Stimulated activated naive B cell treated with anti-CD40 and anti-IgM and Interleukin-4, amounts not matched to agents 10 μg/mL and 1 μg/mL and 100 μg/mL, for 72 hours (primary cell): ENCODE results near the gene ZNF26.
A peak's percentile ranks its signal among the peaks of the same experiment; 100 is the strongest.
"Not testable (repeated sequence)": the region's sequence is repeated elsewhere in the genome, so short reads cannot be mapped to it uniquely, and the experiment has no call there.

Experiments
- ATAC-seq, 2 donors: fragments of 150-1000 bp; cut with Tn5 transposase; replicated peaks; 2 replicates each; pipeline ENCODE4 v1.10.0; 2021; ENCODE audit warnings: moderate library complexity in 1 of 2
- DNase-seq: peaks from one replicate; pipeline ENCODE4 v3.0.0; 2021
- H3K27ac Mint-ChIP-seq: one replicate; pipeline ENCODE4 v1.8.0; 2022; ENCODE audit warnings: mild to moderate bottlenecking, mixed read lengths
- H3K27me3 Mint-ChIP-seq, 2 donors: one replicate each; pipeline ENCODE4 v1.8.0; 2022; ENCODE audit warnings: mixed read lengths in 2 of 2
- H3K36me3 Mint-ChIP-seq, 2 donors: one replicate each; pipeline ENCODE4 v1.8.0; 2022; ENCODE audit warnings: mixed read lengths in 2 of 2, mild to moderate bottlenecking in 1 of 2
- H3K4me1 Mint-ChIP-seq, 2 donors: one replicate each; pipeline ENCODE4 v1.8.0; 2022; ENCODE audit warnings: mixed read lengths in 2 of 2, mild to moderate bottlenecking in 1 of 2
- H3K4me3 Mint-ChIP-seq, 2 donors: one replicate each; pipeline ENCODE4 v1.8.0; 2022; ENCODE audit warnings: mild to moderate bottlenecking in 2 of 2, mixed read lengths in 2 of 2, moderate library complexity in 1 of 2
- H3K9me3 Mint-ChIP-seq, 2 donors: one replicate each; pipeline ENCODE4 v1.8.0; 2022; ENCODE audit warnings: mixed read lengths in 2 of 2, mild to moderate bottlenecking in 1 of 2

ZNF26 gene

GRCh38 chr12:132951649-132952048 is 34.5 kb upstream of the ZNF26 start:
- ATAC-seq (no peak), DNase-seq (no peak)
- Mint-ChIP-seq H3K4me3 (no peak overlapping the region), H3K36me3 (peaks cover 31 to 43% of the 10 kb centered on the region in 2 donors), H3K4me1 (peaks cover 20 to 22% of the 10 kb centered on the region in 2 donors), H3K9me3 (peaks cover 10 to 12% of the 10 kb centered on the region in 2 donors), H3K27ac (no peak overlapping the region), H3K27me3 (no peaks in the 10 kb centered on the region)

GRCh38 chr12:132952371-132953162 is 33.6 kb upstream of the ZNF26 start:
- no peak overlapping the region for H3K4me3 Mint-ChIP-seq
- H3K36me3 Mint-ChIP-seq, result peaks cover 29 to 43% of the 10 kb centered on the region in 2 donors
- no peak overlapping the region for H3K27ac Mint-ChIP-seq
- H3K27me3 Mint-ChIP-seq, result no peaks in the 10 kb centered on the region
- ATAC-seq, result no peak
- H3K4me1 Mint-ChIP-seq, result peaks cover 21 to 25% of the 10 kb centered on the region in 2 donors
- no peak for DNase-seq
- peaks cover 10 to 12% of the 10 kb centered on the region in 2 donors for H3K9me3 Mint-ChIP-seq

DNA sequence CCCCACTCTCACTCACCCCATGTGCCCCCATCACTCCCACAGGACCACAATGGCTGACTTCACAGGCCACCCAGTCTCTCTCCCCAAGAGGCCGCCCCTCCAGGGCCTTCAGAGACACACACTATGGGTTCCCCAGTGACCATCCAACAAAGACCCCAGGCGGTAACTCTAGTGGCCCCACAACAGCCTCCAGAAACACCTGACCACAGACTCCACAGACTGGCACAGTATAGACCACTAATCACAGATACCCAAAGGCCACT is 33.1 kb upstream of the ZNF26 start:
- H3K36me3 Mint-ChIP-seq, result peaks cover 27 to 39% of the 10 kb centered on the region in 2 donors
- H3K27me3 Mint-ChIP-seq, result no peaks in the 10 kb centered on the region
- peaks cover 10 to 12% of the 10 kb centered on the region in 2 donors for H3K9me3 Mint-ChIP-seq
- H3K27ac Mint-ChIP-seq, result no peak overlapping the region
- no peak for ATAC-seq
- DNase-seq, result no peak
- H3K4me3 Mint-ChIP-seq, result no peak overlapping the region
- H3K4me1 Mint-ChIP-seq, result peaks cover 21 to 25% of the 10 kb centered on the region in 2 donors

DNA sequence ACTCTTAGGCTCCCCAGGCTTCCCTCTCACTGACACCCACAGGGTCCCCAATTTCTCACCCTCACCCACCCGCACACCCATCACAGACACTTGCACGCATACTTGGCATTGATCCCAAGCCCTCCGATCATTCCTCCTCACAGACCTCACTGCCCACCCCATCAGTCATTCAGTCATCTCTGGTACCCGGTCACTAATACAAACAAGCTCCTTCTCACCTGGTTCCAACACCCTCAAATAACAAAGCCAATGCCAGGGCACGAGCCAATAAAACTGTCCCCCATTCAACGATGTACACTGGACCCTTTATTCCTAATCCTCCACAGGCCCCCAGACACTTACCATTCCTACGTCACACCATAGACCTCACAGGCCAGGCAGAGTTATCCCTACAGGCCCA is 32.4 kb upstream of the ZNF26 start:
- Mint-ChIP-seq H3K4me1 (peaks cover 21 to 25% of the 10 kb centered on the region in 2 donors), H3K27ac (no peak overlapping the region)

DNA sequence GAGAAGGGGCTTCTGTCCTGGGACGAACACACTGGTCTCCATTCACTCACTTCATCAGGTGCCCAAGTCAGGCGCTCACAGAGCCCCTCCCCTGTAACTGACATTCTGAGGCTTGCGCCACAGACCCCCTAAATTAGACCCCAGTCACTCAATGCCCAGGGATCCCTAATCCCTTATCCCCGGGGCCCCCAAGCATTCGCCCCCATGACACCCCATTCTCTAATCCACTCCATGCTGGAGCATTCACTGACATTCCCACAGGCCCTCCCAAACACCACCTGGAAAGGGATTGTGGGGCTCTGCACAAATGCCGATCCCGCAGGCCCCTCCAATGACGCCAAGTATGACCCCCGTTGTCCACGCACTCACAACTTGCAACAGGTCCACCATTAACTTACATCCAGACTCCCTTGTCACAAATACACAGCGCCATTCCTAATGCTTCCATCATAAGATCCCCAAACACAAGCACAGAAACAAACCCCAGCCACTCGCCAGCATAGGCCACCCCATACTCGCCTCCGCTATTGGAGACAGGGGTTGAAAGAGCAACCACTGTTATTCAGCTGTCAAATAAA is 31.6 kb upstream of the ZNF26 start:
- Mint-ChIP-seq H3K36me3 (peaks cover 14 to 27% of the 10 kb centered on the region in 2 donors), H3K27me3 (no peaks in the 10 kb centered on the region), H3K4me3 (peak overlapping the region; percentile 88 to 92), H3K9me3 (peaks cover 8 to 9% of the 10 kb centered on the region in 2 donors), H3K27ac (peak overlapping the region; percentile 2), H3K4me1 (peaks cover 21 to 27% of the 10 kb centered on the region in 2 donors)
- ATAC-seq, result no peak
- DNase-seq, result no peak

More for the DNA sequence above, 32.4 kb upstream of the ZNF26 start:
- DNase-seq, result no peak
- ATAC-seq, result no peak
- H3K36me3 Mint-ChIP-seq, result peaks cover 20 to 33% of the 10 kb centered on the region in 2 donors
- peaks cover 10 to 12% of the 10 kb centered on the region in 2 donors for H3K9me3 Mint-ChIP-seq
- H3K27me3 Mint-ChIP-seq, result no peaks in the 10 kb centered on the region
- no peak overlapping the region for H3K4me3 Mint-ChIP-seq

- ATAC-seq (peak; percentile 79 to 80), DNase-seq (peak; percentile 57)
- Mint-ChIP-seq H3K9me3 (peaks cover 7 to 9% of the 10 kb centered on the region in 2 donors), H3K36me3 (peaks cover 17 to 27% of the 10 kb centered on the region in 2 donors), H3K4me1 (peaks cover 21 to 30% of the 10 kb centered on the region in 2 donors), H3K27ac (peak overlapping the region; percentile 96), H3K27me3 (no peaks in the 10 kb centered on the region), H3K4me3 (peak overlapping the region; percentile 88 to 92)
Measured at GRCh38 chr12:132955094-132956010, 30.8 kb upstream of the ZNF26 start.

DNA sequence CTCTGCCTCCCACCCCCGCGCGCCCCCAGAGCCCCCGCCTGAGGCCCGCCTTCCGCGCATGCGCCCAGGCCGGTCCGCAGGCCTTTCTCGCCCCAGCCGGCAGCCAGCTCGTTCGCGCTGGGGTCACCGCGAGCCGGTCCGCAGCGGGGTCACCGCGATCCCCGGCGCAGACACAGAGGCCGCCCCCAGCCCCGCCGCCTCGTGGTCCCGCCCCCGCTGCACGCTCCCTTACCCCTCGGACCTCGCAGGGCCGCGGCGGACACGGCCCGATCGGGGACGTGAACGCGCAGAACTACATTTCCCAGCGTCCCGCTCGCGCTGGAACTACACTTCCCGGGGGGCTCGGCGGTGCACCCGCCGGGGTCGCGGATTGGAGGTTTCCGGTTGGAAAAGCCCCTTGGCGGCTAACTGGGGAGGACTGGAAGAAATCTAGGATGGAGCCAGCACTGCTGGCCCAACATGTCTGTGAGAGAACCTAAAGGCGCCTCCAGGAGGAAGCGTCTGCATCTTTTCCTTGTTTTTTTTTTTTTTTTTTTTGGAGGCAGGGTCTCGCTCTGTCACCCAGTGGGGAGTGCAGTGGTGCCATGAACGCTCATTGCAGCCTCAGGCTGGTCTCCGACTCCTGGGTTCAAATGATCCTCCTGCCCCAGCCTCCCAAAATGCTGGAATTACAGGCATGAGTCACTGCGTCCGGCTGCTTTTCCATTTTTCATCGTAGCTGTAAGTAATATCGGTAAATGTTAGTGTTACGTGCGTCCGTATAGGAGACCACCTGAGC is 30.0 kb upstream of the ZNF26 start, which contains the start of gene ZNF605:
Gene ZNF605, minus strand, starts transcription at position 296 of the 778 bp plus-strand sequence. CDS start 10,671 bp downstream, outside the sequence.
- Mint-ChIP-seq H3K4me1 (peaks cover 21 to 30% of the 10 kb centered on the region in 2 donors), H3K9me3 (peaks cover 7 to 9% of the 10 kb centered on the region in 2 donors), H3K4me3 (peak within 1 kb of the TSS; percentile 88 to 92), H3K27ac (peak within 1 kb of the TSS; percentile 96), H3K27me3 (no peaks in the 10 kb centered on the region), H3K36me3 (peaks cover 17 to 28% of the 10 kb centered on the region in 2 donors)
- ATAC-seq (peak; percentile 89 to 93), DNase-seq (peak; percentile 87)

DNA sequence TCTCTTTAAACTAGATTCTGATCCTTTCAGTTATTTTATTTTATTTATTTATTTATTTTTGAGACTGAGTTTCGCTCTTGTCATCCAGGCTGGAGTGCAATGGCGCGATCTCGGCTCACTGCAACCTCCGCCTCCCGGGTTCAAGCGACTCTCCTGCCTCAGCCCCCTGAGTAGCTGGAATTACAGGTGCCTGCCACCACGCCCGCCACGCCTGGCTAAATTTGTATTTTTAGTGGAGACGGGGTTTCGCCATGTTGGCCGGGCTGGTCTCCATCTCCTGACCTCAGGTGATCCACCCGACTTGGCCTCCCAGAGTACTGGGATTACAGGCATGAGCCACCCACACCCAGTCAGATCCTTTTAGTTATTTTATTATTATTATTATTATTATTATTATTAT is 24.4 kb upstream of the ZNF26 start:
- not testable (repeated sequence) for H3K27ac Mint-ChIP-seq, DNase-seq, H3K27me3 Mint-ChIP-seq, H3K4me1 Mint-ChIP-seq, ATAC-seq, H3K4me3 Mint-ChIP-seq
- peaks cover 7 to 13% of the 10 kb centered on the region in 2 donors for H3K9me3 Mint-ChIP-seq
- H3K36me3 Mint-ChIP-seq, result peaks cover 29 to 39% of the 10 kb centered on the region in 2 donors

DNA sequence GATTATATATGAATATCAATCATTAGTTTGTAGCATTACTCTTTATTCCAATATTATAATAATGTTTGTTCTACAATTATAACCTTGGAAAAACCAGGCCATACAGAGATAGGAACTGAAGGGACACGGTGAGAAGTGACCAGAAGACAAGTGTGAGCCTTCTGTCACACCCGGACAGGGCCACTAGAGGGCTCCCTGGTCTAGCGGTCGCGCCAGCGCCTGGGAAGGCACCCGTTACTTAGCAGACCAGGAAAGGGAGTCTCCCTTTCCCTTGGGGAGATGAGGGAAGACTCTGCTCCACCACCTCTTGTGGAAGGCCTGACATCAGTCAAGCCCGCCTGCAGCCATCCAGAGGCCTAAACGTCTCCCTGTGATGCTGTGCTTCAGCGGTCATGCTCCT is 22.2 kb upstream of the ZNF26 start:
- Mint-ChIP-seq H3K36me3 (peaks cover 30 to 45% of the 10 kb centered on the region in 2 donors), H3K9me3 (peaks cover 9 to 13% of the 10 kb centered on the region in 2 donors)
- H3K27ac Mint-ChIP-seq, H3K4me1 Mint-ChIP-seq, ATAC-seq, H3K27me3 Mint-ChIP-seq, DNase-seq, H3K4me3 Mint-ChIP-seq: not testable (repeated sequence)

DNA sequence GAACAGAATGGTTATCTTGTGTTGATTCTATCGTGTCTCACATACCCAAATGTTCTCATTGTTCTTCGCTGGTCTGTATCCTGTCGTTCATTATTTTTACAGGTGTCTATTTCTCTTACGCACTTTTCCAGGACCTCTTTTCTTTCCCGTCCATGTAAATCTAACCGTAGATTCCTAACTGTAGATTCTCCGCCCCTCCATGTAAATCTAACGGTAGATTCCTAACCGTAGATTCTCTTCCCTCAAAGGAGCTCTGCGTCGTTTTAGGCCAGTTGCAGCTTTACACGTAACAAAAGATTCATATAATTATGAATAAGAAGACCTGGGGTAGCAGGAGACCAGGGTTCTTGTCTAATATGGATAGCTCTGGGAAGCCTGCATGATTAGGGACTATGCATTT is 20.4 kb upstream of the ZNF26 start:
- Mint-ChIP-seq H3K27ac (no peak overlapping the region), H3K4me1 (no peaks in the 10 kb centered on the region), H3K36me3 (peaks cover 25 to 43% of the 10 kb centered on the region in 2 donors), H3K9me3 (peaks cover 9 to 13% of the 10 kb centered on the region in 2 donors), H3K4me3 (no peak overlapping the region), H3K27me3 (no peaks in the 10 kb centered on the region)
- no peak for DNase-seq
- no peak for ATAC-seq

GRCh38 chr12:132966676-132967415 is 19.3 kb upstream of the ZNF26 start:
- ATAC-seq, result no peak
- Mint-ChIP-seq H3K36me3 (peaks cover 25 to 36% of the 10 kb centered on the region in 2 donors), H3K27me3 (no peaks in the 10 kb centered on the region), H3K27ac (no peak overlapping the region), H3K9me3 (peaks cover 9 to 13% of the 10 kb centered on the region in 2 donors), H3K4me1 (no peaks in the 10 kb centered on the region), H3K4me3 (no peak overlapping the region)
- no peak for DNase-seq

DNA sequence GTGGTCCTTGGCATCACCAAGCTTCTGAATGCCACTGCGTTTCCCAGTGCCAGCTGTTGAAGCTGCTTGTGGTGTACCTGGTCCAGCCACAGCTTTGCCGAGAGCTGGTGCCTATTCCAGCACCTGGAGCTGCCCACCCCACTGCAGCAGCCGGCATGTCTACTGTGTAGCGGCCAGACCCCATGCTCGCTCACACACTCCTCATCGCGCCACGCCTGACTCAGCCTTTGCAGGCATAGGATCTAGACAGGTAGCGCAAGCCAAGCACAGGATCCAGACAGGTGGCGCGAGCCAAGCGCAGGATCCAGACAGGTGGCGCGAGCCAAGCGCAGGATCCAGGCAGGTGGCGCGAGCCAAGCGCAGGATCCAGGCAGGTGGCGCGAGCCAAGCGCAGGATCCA is 18.4 kb upstream of the ZNF26 start:
- no peak overlapping the region for H3K4me3 Mint-ChIP-seq
- H3K4me1 Mint-ChIP-seq, result no peaks in the 10 kb centered on the region
- DNase-seq (no peak), ATAC-seq (no peak)
- peaks cover 25 to 39% of the 10 kb centered on the region in 2 donors for H3K36me3 Mint-ChIP-seq
- H3K9me3 Mint-ChIP-seq, result peaks cover 11 to 17% of the 10 kb centered on the region in 2 donors
- no peak overlapping the region for H3K27ac Mint-ChIP-seq
- H3K27me3 Mint-ChIP-seq, result peaks cover 0 to 3% of the 10 kb centered on the region in 2 donors

DNA sequence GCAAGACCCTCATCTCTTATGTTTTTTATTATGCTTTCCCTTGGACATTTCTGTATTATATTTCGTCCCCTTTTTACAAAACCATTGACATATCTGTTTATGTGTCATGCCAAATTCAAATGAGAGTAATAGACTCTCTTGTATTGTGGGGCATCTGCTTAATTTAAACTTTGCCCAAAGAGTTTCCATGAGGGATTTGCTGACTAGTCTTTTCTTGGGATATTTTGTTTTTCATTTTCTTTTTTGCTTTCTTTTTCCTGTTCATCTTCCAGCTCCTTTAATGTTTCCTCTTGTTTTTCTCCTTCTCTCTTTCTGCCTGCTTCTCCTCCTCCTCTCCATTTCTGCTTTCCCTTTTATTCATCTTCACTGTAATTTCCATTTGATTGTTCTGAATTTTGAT is 13.8 kb upstream of the ZNF26 start:
- peaks cover 7 to 9% of the 10 kb centered on the region in 2 donors for H3K27me3 Mint-ChIP-seq
- H3K4me3 Mint-ChIP-seq, result no peak overlapping the region
- peaks cover 3 to 10% of the 10 kb centered on the region in 2 donors for H3K36me3 Mint-ChIP-seq
- peaks cover 12 to 21% of the 10 kb centered on the region in 2 donors for H3K9me3 Mint-ChIP-seq
- no peak overlapping the region for H3K27ac Mint-ChIP-seq
- DNase-seq (no peak), ATAC-seq (no peak)
- H3K4me1 Mint-ChIP-seq, result no peaks in the 10 kb centered on the region
